GM21723 (cell line): ENCODE results near the gene CYP2E1.
"Not testable (repeated sequence)": the region's sequence is repeated elsewhere in the genome, so short reads cannot be mapped to it uniquely, and the experiment has no call there.

ENCODE experiments used
- ATAC-seq: cut with Tn5 transposase; IDR thresholded peaks from one replicate; pipeline ENCODE4 v1.9.1; 2021; ENCODE audit warnings: mild to moderate bottlenecking, moderate library complexity; ENCODE audit not compliant: unreplicated experiment

Gene CYP2E1

GRCh38 chr10:133526957-133527588, at the start of gene CYP2E1:
Gene CYP2E1, plus strand, starts transcription at chr10:133527363. Its CDS starts 33 bp downstream, at chr10:133527396.
- no peak for ATAC-seq

- no peak for ATAC-seq
Observed at GRCh38 chr10:133481086-133481643, 46.0 kb upstream of the CYP2E1 start.

GRCh38 chr10:133481657-133482056, 45.5 kb upstream of the CYP2E1 start:
- no peak for ATAC-seq

GRCh38 chr10:133484818-133485217, 42.3 kb upstream of the CYP2E1 start:
- no peak for ATAC-seq

- no peak for ATAC-seq
Observed at GRCh38 chr10:133487085-133487484, 40.1 kb upstream of the CYP2E1 start.

GRCh38 chr10:133488354-133488753, 38.8 kb upstream of the CYP2E1 start:
- no peak for ATAC-seq

GRCh38 chr10:133489816-133490588, 37.2 kb upstream of the CYP2E1 start:
- peak; percentile 70 for ATAC-seq

DNA sequence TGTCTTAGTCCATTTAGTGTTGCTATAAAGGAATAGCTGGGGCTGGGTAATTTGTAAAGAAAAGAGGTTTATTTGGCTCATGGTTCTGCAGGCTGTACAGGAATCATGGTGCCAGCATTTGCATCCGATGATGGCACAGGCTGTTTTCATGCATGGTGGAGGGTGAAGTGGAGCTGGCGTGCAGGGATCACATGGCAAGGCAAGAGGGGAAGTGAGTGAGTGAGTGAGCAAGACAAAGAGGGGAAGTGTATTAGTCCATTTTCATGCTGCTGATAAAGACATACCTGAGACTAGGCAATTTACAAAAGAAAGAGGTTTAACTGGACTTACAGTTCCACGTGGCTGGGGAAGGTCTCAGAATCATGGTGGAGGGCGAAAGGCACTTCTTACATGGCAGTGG, 33.6 kb upstream of the CYP2E1 start:
- ATAC-seq: not testable (repeated sequence)

GRCh38 chr10:133497363-133497762, 29.8 kb upstream of the CYP2E1 start:
- ATAC-seq: not testable (repeated sequence)

DNA sequence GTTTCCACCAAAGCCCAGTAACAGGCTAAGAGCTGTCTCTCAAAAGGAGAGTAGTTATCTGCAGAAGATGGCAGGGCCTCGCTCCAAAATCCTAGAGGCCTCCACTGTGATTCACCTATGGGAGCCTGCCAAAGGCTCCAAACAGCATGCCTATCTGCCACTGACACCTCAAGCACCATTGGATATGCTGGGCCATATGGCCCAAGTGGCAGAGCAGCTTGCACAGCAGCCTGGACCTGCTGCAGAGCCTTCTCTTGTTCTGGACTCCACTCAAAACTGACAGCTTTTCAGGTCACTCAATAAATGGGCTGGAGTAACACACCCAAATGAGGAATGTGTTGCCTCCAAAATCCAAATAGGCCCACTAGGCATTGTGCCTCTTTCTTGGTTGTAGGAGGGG, 28.0 kb upstream of the CYP2E1 start:
- ATAC-seq: not testable (repeated sequence)

GRCh38 chr10:133500897-133501296, 26.3 kb upstream of the CYP2E1 start:
- ATAC-seq: not testable (repeated sequence)

GRCh38 chr10:133509700-133510099, 17.5 kb upstream of the CYP2E1 start:
- no peak for ATAC-seq

- ATAC-seq: no peak
Observed at GRCh38 chr10:133511408-133511807, 15.8 kb upstream of the CYP2E1 start.

- no peak for ATAC-seq
Observed at GRCh38 chr10:133511907-133512528, 15.1 kb upstream of the CYP2E1 start.

GRCh38 chr10:133515471-133515870, 11.7 kb upstream of the CYP2E1 start:
- no peak for ATAC-seq

DNA sequence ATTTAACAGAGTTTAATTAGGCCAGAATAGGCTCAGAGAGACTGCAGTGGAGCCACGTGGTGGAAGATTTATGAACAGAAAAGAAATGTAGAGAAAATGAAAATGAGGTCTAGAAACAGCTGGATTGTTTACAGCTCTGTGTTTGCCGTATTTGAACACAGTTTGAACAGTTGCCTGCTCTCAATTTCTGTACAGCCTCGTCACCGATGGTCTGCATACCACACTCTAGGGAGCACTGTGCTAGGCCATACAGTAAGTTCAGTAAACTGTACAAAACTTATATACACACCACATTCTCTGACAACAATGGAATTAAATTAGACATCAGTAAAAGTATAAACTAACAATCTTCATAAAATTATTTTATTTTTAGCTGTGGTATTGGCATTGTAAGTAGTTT, 11.1 kb upstream of the CYP2E1 start:
- ATAC-seq: no peak

DNA sequence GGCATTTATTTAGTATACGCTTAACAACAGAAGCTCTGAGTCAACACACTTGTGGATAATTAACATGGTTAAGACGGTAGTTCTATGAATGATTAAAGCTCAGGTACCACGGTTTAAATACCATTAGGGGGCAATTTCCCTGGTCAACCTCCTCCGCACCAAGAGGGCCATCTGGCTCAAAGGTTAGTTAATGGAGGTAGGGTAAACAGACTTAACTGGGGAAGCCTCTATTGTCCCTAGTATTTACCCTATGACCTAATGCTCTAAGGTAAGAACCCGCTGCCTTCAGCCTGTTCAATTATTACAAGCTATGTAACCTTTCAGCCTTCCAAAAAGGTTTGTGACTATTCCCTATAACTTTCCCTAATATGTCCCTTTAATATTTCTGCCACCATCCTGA, 8.6 kb upstream of the CYP2E1 start:
- not testable (repeated sequence) for ATAC-seq

- ATAC-seq: peak; percentile 97
Observed at GRCh38 chr10:133520193-133520738, 6.9 kb upstream of the CYP2E1 start.

DNA sequence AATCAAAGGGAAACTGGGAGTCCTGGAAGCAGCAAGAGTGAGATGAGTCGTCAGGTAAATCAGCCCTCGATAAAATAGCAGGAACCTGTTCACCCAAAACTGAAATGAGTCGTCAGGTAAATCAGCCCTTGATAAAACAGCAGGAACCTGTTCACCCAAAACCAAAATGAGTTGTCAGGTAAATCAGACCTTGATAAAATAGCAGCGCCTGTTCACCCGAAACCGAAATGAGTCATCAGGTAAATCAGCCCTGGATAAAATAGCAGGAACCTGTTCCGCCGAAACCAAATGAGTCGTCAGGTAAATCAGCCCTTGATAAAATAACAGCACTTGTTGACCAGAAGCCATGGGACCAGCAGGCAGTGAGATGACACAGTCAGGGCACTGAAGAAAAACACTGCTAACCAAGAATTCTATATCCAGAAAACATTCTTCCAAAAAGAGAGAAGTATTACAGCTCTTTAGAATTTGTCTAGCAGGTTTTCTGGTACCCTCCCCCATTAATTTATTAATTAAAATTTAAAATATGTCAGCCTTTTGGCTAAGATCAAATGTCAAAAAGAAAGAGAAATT, 3.4 kb upstream of the CYP2E1 start:
- no peak for ATAC-seq

DNA sequence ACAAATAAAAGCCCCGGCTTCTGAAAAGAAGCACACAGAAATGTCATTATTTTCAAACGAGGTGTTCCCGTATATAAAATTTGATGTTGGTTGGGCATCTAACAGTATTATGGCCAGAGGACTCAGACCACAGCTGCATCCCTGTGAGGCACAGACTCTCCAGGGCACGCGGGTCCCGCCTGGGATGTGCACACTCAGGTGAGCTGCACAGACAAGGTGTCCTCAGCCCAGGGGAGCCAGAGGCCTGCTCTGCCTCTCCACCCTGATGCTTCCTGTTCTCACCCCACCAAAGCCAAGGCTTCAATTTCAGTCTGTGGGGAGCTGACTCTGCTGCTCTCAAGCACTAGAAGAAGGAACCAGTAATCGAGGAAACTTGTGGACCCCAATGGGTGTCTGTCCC, 1.7 kb upstream of the CYP2E1 start:
- ATAC-seq: no peak

- no peak for ATAC-seq
Observed at GRCh38 chr10:133527771-133528271, 658 bp downstream of the CYP2E1 start.
